Osteoblast (primary cell): Measurements from ENCODE around the gene FOS. TPM values are rescaled to one million over a fixed set of nuclear protein-coding genes. Genes with fewer than 3 reads are reported as not detected.
A peak's percentile ranks its signal among the peaks of the same experiment; 100 is the strongest.

Source experiments
- DNase-seq: peaks from one replicate; pipeline ENCODE4 v3.0.0; 2011; ENCODE audit warnings: low spot score, mixed read lengths; ENCODE audit not compliant: insufficient read length; ENCODE audit errors: missing footprints
- H2AFZ ChIP-seq: 2 replicates; pipeline ENCODE4 v1.6.0; 2011; ENCODE audit warnings: mild to moderate bottlenecking, low read length
- H3K27ac ChIP-seq: 2 replicates; pipeline ENCODE4 v1.5.1; 2011; ENCODE audit warnings: mild to moderate bottlenecking, low read depth, low read length, moderate library complexity
- H3K27me3 ChIP-seq: 2 replicates; pipeline ENCODE4 v1.6.0; 2012; ENCODE audit warnings: mild to moderate bottlenecking, control low read depth, inconsistent platforms, low read length, moderate library complexity; ENCODE audit not compliant: insufficient read depth
- H3K36me3 ChIP-seq: 2 replicates; pipeline ENCODE4 v1.5.1; 2011; ENCODE audit warnings: mild to moderate bottlenecking, low read length, control low read depth, moderate library complexity; ENCODE audit not compliant: insufficient read depth
- H3K4me1 ChIP-seq: 2 replicates; pipeline ENCODE4 v1.5.1; 2011; ENCODE audit warnings: mild to moderate bottlenecking, low read length, control low read depth, moderate library complexity; ENCODE audit not compliant: insufficient read depth
- H3K4me2 ChIP-seq: 2 replicates; pipeline ENCODE4 v1.6.0; 2011; ENCODE audit warnings: mild to moderate bottlenecking, low read length; ENCODE audit not compliant: insufficient read depth
- H3K4me3 ChIP-seq: fragments of 200-600 bp; sonication (generic); 3 replicates; pipeline ENCODE4 v1.5.1; 2012; ENCODE audit warnings: mild to moderate bottlenecking, low read length, inconsistent platforms; ENCODE audit not compliant: insufficient read depth
- H3K79me2 ChIP-seq: 2 replicates; pipeline ENCODE4 v1.6.0; 2012; ENCODE audit warnings: mild to moderate bottlenecking, low read length, control low read depth, inconsistent platforms; ENCODE audit not compliant: insufficient read depth
- H3K9me3 ChIP-seq: 2 replicates; pipeline ENCODE4 v1.5.1; 2011; ENCODE audit warnings: low read depth, low read length, control low read depth
- H4K20me1 ChIP-seq: 2 replicates; pipeline ENCODE4 v1.6.0; 2012; ENCODE audit warnings: mild to moderate bottlenecking, low read length, control low read depth; ENCODE audit not compliant: insufficient read depth
- CTCF ChIP-seq: IDR thresholded peaks from 2 replicates; pipeline ENCODE4 v1.5.1; 2011; ENCODE audit warnings: mild to moderate bottlenecking, low read depth, low read length, moderate library complexity; ENCODE audit errors: extremely low read depth
- total RNA-seq: library from RNA; depleted of rRNA; stranded (reverse); fragments of >200 nt; gene quantifications from 2 replicates; pipeline ENCODE4 v1.2.3, GENCODE V29; 2012

FOS gene
- total RNA-seq, 1 donor = 42.3 TPM

- peak; percentile 81 for DNase-seq
- peaks cover 25% of the 10 kb centered on the region for H3K4me1 ChIP-seq
- peaks cover 2% of the 10 kb centered on the region for H3K9me3 ChIP-seq
- peaks cover 4% of the 10 kb centered on the region for H3K27me3 ChIP-seq
- peak overlapping the region; percentile 59 for H3K27ac ChIP-seq
- no peaks in the 10 kb centered on the region for H3K79me2 ChIP-seq
- peak overlapping the region; percentile 81 for H3K4me2 ChIP-seq
- H2AFZ ChIP-seq = peak overlapping the region; percentile 69
- no peak for TF ChIP-seq CTCF
- H3K36me3 ChIP-seq = no peaks in the 10 kb centered on the region
- H4K20me1 ChIP-seq = no peaks in the 10 kb centered on the region
- H3K4me3 ChIP-seq = peak overlapping the region; percentile 55
Observed at GRCh38 chr14:75315144-75315543, 36.5 kb downstream of the FOS start.

GRCh38 chr14:75317148-75317547, 38.5 kb downstream of the FOS start:
- Histone ChIP-seq H3K4me3 (no peak overlapping the region), H2AFZ (no peak overlapping the region), H3K9me3 (peaks cover 2% of the 10 kb centered on the region), H3K4me2 (no peak overlapping the region), H3K79me2 (no peaks in the 10 kb centered on the region), H3K27me3 (peaks cover 4% of the 10 kb centered on the region), H3K27ac (no peak overlapping the region), H3K36me3 (no peaks in the 10 kb centered on the region), H4K20me1 (no peaks in the 10 kb centered on the region), H3K4me1 (peaks cover 13% of the 10 kb centered on the region)
- TF ChIP-seq CTCF = no peak
- DNase-seq = peak; percentile 11

GRCh38 chr14:75318353-75318752, 39.7 kb downstream of the FOS start:
- H3K27ac ChIP-seq = no peak overlapping the region
- H3K4me1 ChIP-seq = peaks cover 13% of the 10 kb centered on the region
- no peak overlapping the region for H3K4me2 ChIP-seq
- H4K20me1 ChIP-seq = no peaks in the 10 kb centered on the region
- H2AFZ ChIP-seq = no peak overlapping the region
- TF ChIP-seq CTCF = no peak
- no peaks in the 10 kb centered on the region for H3K36me3 ChIP-seq
- DNase-seq = no peak
- no peak overlapping the region for H3K4me3 ChIP-seq
- peaks cover 4% of the 10 kb centered on the region for H3K27me3 ChIP-seq
- peaks cover 2% of the 10 kb centered on the region for H3K9me3 ChIP-seq
- no peaks in the 10 kb centered on the region for H3K79me2 ChIP-seq

GRCh38 chr14:75319021-75319420, 40.4 kb downstream of the FOS start:
- H3K27ac ChIP-seq = no peak overlapping the region
- no peaks in the 10 kb centered on the region for H3K36me3 ChIP-seq
- DNase-seq = no peak
- no peak for TF ChIP-seq CTCF
- H3K4me1 ChIP-seq = peaks cover 13% of the 10 kb centered on the region
- no peaks in the 10 kb centered on the region for H4K20me1 ChIP-seq
- H3K9me3 ChIP-seq = peaks cover 2% of the 10 kb centered on the region
- H2AFZ ChIP-seq = no peak overlapping the region
- H3K79me2 ChIP-seq = no peaks in the 10 kb centered on the region
- no peak overlapping the region for H3K4me2 ChIP-seq
- H3K27me3 ChIP-seq = peaks cover 4% of the 10 kb centered on the region
- no peak overlapping the region for H3K4me3 ChIP-seq
